ENCODE data around the gene MAML2. TPM values are rescaled to one million over a fixed set of nuclear protein-coding genes. Genes with fewer than 3 reads are reported as not detected.

MAML2 gene
- total and polyA plus RNA-seq, 2 experiments from 2014 or later, result 2.0 to 7.1 TPM

DNA sequence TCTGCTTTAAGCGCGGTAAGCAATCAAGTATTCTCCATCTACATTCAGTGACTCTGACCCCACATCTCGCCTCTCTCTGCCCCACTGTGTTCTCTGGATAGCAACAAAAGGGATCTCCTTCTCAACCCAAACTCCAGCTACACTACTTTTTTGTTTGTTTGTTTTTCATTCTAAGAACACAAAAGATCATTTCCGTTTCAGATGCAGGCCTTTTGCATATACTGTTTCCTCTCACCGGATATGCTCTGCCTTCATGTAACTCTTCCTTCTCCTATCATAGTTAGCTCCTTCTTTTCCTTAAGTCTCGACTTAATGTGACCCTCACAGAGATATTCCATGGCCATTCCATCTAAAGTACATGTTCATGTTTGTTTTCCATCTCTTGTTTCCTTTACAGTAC, 239.3 kb downstream of the MAML2 start (continued):
- TF ChIP-seq, protein P1, sequence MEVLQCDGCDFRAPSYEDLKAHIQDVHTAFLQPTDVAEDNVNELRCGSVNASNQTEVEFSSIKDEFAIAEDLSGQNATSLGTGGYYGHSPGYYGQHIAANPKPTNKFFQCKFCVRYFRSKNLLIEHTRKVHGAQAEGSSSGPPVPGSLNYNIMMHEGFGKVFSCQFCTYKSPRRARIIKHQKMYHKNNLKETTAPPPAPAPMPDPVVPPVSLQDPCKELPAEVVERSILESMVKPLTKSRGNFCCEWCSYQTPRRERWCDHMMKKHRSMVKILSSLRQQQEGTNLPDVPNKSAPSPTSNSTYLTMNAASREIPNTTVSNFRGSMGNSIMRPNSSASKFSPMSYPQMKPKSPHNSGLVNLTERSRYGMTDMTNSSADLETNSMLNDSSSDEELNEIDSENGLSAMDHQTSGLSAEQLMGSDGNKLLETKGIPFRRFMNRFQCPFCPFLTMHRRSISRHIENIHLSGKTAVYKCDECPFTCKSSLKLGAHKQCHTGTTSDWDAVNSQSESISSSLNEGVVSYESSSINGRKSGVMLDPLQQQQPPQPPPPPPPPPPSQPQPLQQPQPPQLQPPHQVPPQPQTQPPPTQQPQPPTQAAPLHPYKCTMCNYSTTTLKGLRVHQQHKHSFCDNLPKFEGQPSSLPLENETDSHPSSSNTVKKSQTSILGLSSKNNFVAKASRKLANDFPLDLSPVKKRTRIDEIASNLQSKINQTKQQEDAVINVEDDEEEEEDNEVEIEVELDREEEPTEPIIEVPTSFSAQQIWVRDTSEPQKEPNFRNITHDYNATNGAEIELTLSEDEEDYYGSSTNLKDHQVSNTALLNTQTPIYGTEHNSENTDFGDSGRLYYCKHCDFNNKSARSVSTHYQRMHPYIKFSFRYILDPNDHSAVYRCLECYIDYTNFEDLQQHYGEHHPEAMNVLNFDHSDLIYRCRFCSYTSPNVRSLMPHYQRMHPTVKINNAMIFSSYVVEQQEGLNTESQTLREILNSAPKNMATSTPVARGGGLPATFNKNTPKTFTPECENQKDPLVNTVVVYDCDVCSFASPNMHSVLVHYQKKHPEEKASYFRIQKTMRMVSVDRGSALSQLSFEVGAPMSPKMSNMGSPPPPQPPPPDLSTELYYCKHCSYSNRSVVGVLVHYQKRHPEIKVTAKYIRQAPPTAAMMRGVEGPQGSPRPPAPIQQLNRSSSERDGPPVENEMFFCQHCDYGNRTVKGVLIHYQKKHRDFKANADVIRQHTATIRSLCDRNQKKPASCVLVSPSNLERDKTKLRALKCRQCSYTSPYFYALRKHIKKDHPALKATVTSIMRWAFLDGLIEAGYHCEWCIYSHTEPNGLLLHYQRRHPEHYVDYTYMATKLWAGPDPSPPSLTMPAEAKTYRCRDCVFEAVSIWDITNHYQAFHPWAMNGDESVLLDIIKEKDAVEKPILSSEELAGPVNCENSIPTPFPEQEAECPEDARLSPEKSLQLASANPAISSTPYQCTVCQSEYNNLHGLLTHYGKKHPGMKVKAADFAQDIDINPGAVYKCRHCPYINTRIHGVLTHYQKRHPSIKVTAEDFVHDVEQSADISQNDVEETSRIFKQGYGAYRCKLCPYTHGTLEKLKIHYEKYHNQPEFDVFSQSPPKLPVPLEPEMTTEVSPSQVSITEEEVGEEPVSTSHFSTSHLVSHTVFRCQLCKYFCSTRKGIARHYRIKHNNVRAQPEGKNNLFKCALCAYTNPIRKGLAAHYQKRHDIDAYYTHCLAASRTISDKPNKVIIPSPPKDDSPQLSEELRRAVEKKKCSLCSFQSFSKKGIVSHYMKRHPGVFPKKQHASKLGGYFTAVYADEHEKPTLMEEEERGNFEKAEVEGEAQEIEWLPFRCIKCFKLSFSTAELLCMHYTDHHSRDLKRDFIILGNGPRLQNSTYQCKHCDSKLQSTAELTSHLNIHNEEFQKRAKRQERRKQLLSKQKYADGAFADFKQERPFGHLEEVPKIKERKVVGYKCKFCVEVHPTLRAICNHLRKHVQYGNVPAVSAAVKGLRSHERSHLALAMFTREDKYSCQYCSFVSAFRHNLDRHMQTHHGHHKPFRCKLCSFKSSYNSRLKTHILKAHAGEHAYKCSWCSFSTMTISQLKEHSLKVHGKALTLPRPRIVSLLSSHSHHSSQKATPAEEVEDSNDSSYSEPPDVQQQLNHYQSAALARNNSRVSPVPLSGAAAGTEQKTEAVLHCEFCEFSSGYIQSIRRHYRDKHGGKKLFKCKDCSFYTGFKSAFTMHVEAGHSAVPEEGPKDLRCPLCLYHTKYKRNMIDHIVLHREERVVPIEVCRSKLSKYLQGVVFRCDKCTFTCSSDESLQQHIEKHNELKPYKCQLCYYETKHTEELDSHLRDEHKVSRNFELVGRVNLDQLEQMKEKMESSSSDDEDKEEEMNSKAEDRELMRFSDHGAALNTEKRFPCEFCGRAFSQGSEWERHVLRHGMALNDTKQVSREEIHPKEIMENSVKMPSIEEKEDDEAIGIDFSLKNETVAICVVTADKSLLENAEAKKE (CRISPR knock-in tag; IDR thresholded peaks at IDR 0.05), result no peak
- TF ChIP-seq STAT1 (IDR thresholded peaks at IDR 0.05; ENCODE audit: unreplicated experiment) (no peak), NANOG (IDR thresholded peaks at IDR 0.05; ENCODE audit: borderline replicate concordance) (no peak), CREB1 (CRISPR knock-in tag; IDR thresholded peaks at IDR 0.05; ENCODE audit: low read depth) (no peak)
- TF ChIP-seq, protein P2, sequence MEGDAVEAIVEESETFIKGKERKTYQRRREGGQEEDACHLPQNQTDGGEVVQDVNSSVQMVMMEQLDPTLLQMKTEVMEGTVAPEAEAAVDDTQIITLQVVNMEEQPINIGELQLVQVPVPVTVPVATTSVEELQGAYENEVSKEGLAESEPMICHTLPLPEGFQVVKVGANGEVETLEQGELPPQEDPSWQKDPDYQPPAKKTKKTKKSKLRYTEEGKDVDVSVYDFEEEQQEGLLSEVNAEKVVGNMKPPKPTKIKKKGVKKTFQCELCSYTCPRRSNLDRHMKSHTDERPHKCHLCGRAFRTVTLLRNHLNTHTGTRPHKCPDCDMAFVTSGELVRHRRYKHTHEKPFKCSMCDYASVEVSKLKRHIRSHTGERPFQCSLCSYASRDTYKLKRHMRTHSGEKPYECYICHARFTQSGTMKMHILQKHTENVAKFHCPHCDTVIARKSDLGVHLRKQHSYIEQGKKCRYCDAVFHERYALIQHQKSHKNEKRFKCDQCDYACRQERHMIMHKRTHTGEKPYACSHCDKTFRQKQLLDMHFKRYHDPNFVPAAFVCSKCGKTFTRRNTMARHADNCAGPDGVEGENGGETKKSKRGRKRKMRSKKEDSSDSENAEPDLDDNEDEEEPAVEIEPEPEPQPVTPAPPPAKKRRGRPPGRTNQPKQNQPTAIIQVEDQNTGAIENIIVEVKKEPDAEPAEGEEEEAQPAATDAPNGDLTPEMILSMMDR (conservative IDR thresholded peaks at IDR 0.05; ENCODE audit: low read depth in 2 of 2), result no peak

DNA sequence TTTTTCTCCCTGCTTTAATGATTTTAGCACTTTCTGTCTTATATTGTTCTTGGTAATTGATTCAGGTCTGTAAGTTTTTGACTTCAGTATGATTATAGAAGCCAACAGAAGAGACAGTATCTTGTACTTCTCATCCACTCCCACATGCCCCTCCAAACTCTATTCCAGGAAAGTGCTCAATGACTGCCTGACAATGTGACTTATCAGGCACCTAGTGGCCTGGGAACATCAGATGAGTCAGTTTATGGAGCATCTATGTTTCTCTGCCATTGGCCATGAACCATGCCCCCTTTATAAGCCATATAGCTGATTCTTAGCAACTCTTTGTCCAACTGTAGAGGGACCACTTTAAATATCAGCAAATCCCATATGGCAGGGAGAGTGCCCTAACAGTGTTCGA, 239.9 kb downstream of the MAML2 start:
- H2AFZ ChIP-seq, result no peak overlapping the region
- H4K20me1 ChIP-seq (replicated peaks; ENCODE audit: insufficient read depth), result no peaks in the 10 kb centered on the region
- no peaks in the 10 kb centered on the region; the same call in 1 of the 2 replicates for H3F3A ChIP-seq (replicated peaks; ENCODE audit: low read depth)
- no peak overlapping the region for H3K27ac Mint-ChIP-seq
- peaks cover 5% of the 10 kb centered on the region for H3K4me1 ChIP-seq (ENCODE audit: insufficient read depth)
- DNase-seq (ENCODE audit: low spot score) (no peak), ATAC-seq (no peak)
- H3K27ac ChIP-seq (ENCODE audit: low read depth), result no peak overlapping the region
- H3K27me3 ChIP-seq (ENCODE audit: insufficient read depth), result no peaks in the 10 kb centered on the region
- H3K4me2 ChIP-seq, result no peak overlapping the region
- no peaks in the 10 kb centered on the region for H3K9me3 Mint-ChIP-seq
- no peaks in the 10 kb centered on the region for H3K27me3 Mint-ChIP-seq (ENCODE audit: insufficient read depth, low read depth, poor library complexity)
- H3K79me2 ChIP-seq (replicated peaks; ENCODE audit: insufficient read depth), result no peaks in the 10 kb centered on the region
- peaks cover 16% of the 10 kb centered on the region for H3K4me1 Mint-ChIP-seq
- no peak overlapping the region for H3K4me3 Mint-ChIP-seq
- H3K4me3 ChIP-seq, result no peak overlapping the region
- H3K36me3 ChIP-seq (ENCODE audit: insufficient read depth), result no peaks in the 10 kb centered on the region
- TF ChIP-seq EZH2 (IDR thresholded peaks at IDR 0.05; ENCODE audit: low read depth, unreplicated experiment), result no peak
- TF ChIP-seq, protein P3, sequence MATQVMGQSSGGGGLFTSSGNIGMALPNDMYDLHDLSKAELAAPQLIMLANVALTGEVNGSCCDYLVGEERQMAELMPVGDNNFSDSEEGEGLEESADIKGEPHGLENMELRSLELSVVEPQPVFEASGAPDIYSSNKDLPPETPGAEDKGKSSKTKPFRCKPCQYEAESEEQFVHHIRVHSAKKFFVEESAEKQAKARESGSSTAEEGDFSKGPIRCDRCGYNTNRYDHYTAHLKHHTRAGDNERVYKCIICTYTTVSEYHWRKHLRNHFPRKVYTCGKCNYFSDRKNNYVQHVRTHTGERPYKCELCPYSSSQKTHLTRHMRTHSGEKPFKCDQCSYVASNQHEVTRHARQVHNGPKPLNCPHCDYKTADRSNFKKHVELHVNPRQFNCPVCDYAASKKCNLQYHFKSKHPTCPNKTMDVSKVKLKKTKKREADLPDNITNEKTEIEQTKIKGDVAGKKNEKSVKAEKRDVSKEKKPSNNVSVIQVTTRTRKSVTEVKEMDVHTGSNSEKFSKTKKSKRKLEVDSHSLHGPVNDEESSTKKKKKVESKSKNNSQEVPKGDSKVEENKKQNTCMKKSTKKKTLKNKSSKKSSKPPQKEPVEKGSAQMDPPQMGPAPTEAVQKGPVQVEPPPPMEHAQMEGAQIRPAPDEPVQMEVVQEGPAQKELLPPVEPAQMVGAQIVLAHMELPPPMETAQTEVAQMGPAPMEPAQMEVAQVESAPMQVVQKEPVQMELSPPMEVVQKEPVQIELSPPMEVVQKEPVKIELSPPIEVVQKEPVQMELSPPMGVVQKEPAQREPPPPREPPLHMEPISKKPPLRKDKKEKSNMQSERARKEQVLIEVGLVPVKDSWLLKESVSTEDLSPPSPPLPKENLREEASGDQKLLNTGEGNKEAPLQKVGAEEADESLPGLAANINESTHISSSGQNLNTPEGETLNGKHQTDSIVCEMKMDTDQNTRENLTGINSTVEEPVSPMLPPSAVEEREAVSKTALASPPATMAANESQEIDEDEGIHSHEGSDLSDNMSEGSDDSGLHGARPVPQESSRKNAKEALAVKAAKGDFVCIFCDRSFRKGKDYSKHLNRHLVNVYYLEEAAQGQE (IDR thresholded peaks at IDR 0.05; ENCODE audit: unreplicated experiment), result no peak
- no peaks in the 10 kb centered on the region for H3K36me3 Mint-ChIP-seq (ENCODE audit: low read depth)
- peaks cover 11% of the 10 kb centered on the region for H3K9me2 ChIP-seq (ENCODE audit: insufficient read depth)

Measured in GM23338 (cell line).